ENCODE data around the gene HIVEP3. TPM values are rescaled to one million over a fixed set of nuclear protein-coding genes. Genes with fewer than 3 reads are reported as not detected.

The HIVEP3 gene
- total RNA-seq, 1 experiment from 2014 or later, result 1.4 TPM

DNA sequence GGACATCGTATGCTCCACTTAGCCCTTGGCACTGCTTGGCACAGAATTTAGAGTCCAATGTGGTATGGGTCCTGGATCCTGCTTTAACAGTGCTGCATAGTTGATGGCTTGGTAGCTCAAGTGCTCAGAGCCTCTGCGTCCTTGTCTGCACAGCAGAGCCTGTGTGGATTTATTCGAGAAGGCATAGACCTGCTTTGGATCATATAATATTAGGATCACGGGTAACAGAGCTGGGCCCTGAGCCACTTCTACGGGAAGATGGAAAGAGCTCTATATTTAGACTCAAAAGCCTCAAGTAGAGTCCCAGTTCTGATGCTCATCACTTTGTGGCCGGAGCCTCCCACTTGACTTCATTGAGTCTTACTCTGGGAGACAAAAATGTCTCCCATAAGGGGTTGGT, 269.9 kb downstream of the HIVEP3 start:
- H2AK5ac ChIP-seq (ENCODE audit: insufficient read length, low read length), result no peak overlapping the region
- no peak overlapping the region for H3K4ac ChIP-seq (ENCODE audit: low read depth, low read length)
- Mint-ChIP-seq H3K9me3 (no peaks in the 10 kb centered on the region), H3K4me3 (no peak overlapping the region), H3K27ac (no peak overlapping the region), H3K27me3 (ENCODE audit: low read depth) (peaks cover 4% of the 10 kb centered on the region; the same call in 1 of the 2 replicates), H3K36me3 (ENCODE audit: insufficient read depth in 1 of 3, low read depth in 3 of 3) (no peaks in the 10 kb centered on the region), H3K4me1 (peaks cover 13 to 15% of the 10 kb centered on the region in 2 experiments)
- no peak overlapping the region for H2BK5ac ChIP-seq (ENCODE audit: insufficient read length, low read length)
- TF ChIP-seq, protein P1, sequence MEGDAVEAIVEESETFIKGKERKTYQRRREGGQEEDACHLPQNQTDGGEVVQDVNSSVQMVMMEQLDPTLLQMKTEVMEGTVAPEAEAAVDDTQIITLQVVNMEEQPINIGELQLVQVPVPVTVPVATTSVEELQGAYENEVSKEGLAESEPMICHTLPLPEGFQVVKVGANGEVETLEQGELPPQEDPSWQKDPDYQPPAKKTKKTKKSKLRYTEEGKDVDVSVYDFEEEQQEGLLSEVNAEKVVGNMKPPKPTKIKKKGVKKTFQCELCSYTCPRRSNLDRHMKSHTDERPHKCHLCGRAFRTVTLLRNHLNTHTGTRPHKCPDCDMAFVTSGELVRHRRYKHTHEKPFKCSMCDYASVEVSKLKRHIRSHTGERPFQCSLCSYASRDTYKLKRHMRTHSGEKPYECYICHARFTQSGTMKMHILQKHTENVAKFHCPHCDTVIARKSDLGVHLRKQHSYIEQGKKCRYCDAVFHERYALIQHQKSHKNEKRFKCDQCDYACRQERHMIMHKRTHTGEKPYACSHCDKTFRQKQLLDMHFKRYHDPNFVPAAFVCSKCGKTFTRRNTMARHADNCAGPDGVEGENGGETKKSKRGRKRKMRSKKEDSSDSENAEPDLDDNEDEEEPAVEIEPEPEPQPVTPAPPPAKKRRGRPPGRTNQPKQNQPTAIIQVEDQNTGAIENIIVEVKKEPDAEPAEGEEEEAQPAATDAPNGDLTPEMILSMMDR (conservative IDR thresholded peaks at IDR 0.05), result no peak
- no peaks in the 10 kb centered on the region for H3K23me2 ChIP-seq (ENCODE audit: insufficient read length, low read depth, low read length, poor library complexity, severe bottlenecking)
- no peak overlapping the region for H2BK12ac ChIP-seq (ENCODE audit: insufficient read length, low read depth, low read length)
- H3K56ac ChIP-seq (ENCODE audit: insufficient read length, low read depth, low read length), result no peak overlapping the region
- H3K23ac ChIP-seq (ENCODE audit: insufficient read length, low read depth, low read length), result no peak overlapping the region
- no peak overlapping the region for H3K14ac ChIP-seq (ENCODE audit: insufficient read depth, low read length)
- no peaks in the 10 kb centered on the region for H4K20me1 ChIP-seq (ENCODE audit: control insufficient read depth, insufficient read depth, insufficient read length)
- H3K9me3 ChIP-seq (ENCODE audit: control insufficient read depth, low read depth, low read length), result no peaks in the 10 kb centered on the region
- H4K8ac ChIP-seq (replicated peaks; ENCODE audit: insufficient read length, low read depth, low read length), result no peak overlapping the region
- no peak for DNase-seq
- no peak overlapping the region for H4K91ac ChIP-seq (ENCODE audit: insufficient read length, low read depth, low read length)
- H2BK20ac ChIP-seq (ENCODE audit: low read depth, low read length, poor library complexity, severe bottlenecking), result no peak overlapping the region
- no peaks in the 10 kb centered on the region for H3K79me1 ChIP-seq (ENCODE audit: insufficient read depth, low read depth, low read length, poor library complexity, severe bottlenecking)
- no peak overlapping the region for H3K18ac ChIP-seq (ENCODE audit: insufficient read length, low read depth, low read length)
- H3K4me1 ChIP-seq (ENCODE audit: insufficient read depth, low read length), result no peaks in the 10 kb centered on the region
- no peak overlapping the region for H2BK15ac ChIP-seq (ENCODE audit: low read depth, low read length)
- H2AFZ ChIP-seq (ENCODE audit: low read length), result no peak overlapping the region
- H3K9ac ChIP-seq (ENCODE audit: extremely low read depth, insufficient read length, low read length), result no peak overlapping the region
- H3K27me3 ChIP-seq (ENCODE audit: insufficient read depth, low read length), result no peaks in the 10 kb centered on the region
- H3K4me2 ChIP-seq (ENCODE audit: insufficient read depth, insufficient read length, low read length), result no peak overlapping the region
- H3T11ph ChIP-seq (ENCODE audit: low read length), result no peak overlapping the region
- H3K27ac ChIP-seq (ENCODE audit: insufficient read length, low read depth, low read length), result no peak overlapping the region
- no CpG with 5 or more reads among the region's 6 CpGs for WGBS (ENCODE audit: extremely low coverage, insufficient read length, low lambda C conversion rate)
- H4K5ac ChIP-seq (ENCODE audit: insufficient read length, low read depth, low read length), result no peak overlapping the region
- H2BK120ac ChIP-seq (ENCODE audit: low read depth, low read length, poor library complexity, severe bottlenecking), result no peak overlapping the region
- H3K79me2 ChIP-seq (ENCODE audit: insufficient read depth, low read length), result no peaks in the 10 kb centered on the region

All from H9 (cell line).